ENCODE data around the gene BLOC1S1. TPM values are rescaled to one million over a fixed set of nuclear protein-coding genes. Genes with fewer than 3 reads are reported as not detected.
A peak's percentile ranks its signal among the peaks of the same experiment; 100 is the strongest.

BLOC1S1 gene
- total RNA-seq, 1 donor: 59.4 TPM

DNA sequence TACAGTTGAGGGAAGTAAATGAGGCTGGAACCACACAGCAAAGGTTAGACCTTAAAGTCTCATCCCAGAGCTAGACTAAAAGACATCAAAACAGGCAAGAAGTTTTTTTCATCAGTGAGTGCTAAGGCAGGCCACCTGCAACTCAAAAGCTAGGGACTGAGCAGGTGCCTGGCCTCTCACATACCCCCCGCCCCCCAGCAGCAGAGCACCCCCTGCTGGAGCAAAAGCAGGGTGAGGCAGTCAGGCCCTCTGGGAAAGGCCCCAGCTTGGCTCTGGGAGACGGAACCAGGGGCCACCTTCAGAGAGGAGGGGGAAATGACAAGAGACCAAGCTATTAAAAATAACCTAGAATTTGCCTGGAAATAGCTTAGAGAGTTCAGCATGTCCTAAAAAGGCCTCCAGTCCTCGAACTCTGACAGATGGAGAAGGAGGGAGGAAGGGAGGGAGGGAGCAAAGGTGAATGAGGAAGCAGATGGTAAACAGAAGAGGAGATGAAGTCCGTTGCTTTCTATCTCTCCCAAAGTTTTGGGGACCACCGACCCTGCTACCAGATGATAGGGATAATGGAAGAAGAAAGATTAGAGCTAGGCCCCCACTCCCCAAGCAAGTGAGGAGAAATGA is 10.0 kb upstream of the BLOC1S1 start:
- no peaks in the 10 kb centered on the region for H3K9me3 ChIP-seq (ENCODE audit: low read depth, low read length)
- H3K4me2 ChIP-seq (ENCODE audit: insufficient read depth, low read length): peak overlapping the region; percentile 76
- peaks cover 44% of the 10 kb centered on the region for H4K20me1 ChIP-seq (ENCODE audit: insufficient read depth, low read length)
- no peaks in the 10 kb centered on the region for H3K27me3 ChIP-seq (ENCODE audit: insufficient read depth, low read length)
- peak; percentile 60 for DNase-seq (ENCODE audit: insufficient read length, low spot score, missing footprints)
- no peak overlapping the region for H2AFZ ChIP-seq (ENCODE audit: low read length)
- H3K36me3 ChIP-seq (ENCODE audit: insufficient read depth, low read length): peaks cover 9% of the 10 kb centered on the region
- peak overlapping the region; percentile 73 for H3K4me3 ChIP-seq (ENCODE audit: insufficient read depth, low read length)
- H3K4me1 ChIP-seq (ENCODE audit: insufficient read depth, low read length): peaks cover 55% of the 10 kb centered on the region
- H3K27ac ChIP-seq (ENCODE audit: low read depth, low read length): peak overlapping the region; percentile 66
- TF ChIP-seq CTCF (IDR thresholded peaks at IDR 0.05; ENCODE audit: extremely low read depth, low read depth, low read length): peak; percentile 51
- H3K79me2 ChIP-seq (ENCODE audit: insufficient read depth, low read length): peaks cover 59% of the 10 kb centered on the region

DNA sequence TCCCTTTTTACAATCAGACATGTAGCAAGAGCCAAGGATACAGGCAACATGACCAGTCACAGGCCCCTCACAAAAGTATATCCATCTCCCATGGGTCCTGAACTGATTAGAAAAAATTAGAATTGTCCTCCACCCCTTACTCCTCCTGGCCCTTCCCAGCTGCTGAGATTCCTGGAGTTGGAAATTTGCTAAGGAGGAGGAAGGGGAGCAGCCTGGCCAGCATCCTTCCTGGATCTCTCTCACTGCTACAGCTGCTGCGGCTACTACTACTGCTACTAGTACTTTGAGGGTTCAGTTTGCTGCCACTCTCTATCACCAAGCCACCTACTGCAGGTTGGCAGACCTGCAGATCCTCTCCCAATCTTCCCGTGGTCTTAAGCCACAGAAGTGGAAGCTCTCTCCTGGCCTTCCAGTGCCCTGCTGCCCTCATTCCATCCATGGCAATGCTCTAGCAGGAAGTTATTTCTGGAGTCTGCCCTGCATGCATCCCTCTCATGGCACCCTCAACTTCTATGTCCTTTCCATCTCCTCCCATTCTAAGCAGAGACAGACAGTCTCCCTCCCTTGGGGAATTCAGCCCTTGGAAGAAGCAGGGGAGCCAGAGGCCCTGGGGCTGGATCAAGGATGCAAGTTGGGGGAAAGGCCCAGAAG is 9.2 kb upstream of the BLOC1S1 start:
- Histone ChIP-seq H3K4me1 (ENCODE audit: insufficient read depth, low read length) (peaks cover 54% of the 10 kb centered on the region), H3K27ac (ENCODE audit: low read depth, low read length) (peak overlapping the region; percentile 66), H3K79me2 (ENCODE audit: insufficient read depth, low read length) (peaks cover 53% of the 10 kb centered on the region), H3K9me3 (ENCODE audit: low read depth, low read length) (no peaks in the 10 kb centered on the region), H4K20me1 (ENCODE audit: insufficient read depth, low read length) (peaks cover 37% of the 10 kb centered on the region), H3K4me2 (ENCODE audit: insufficient read depth, low read length) (peak overlapping the region; percentile 76), H3K27me3 (ENCODE audit: insufficient read depth, low read length) (no peaks in the 10 kb centered on the region), H3K4me3 (ENCODE audit: insufficient read depth, low read length) (peak overlapping the region; percentile 73), H3K36me3 (ENCODE audit: insufficient read depth, low read length) (peaks cover 3% of the 10 kb centered on the region), H2AFZ (ENCODE audit: low read length) (no peak overlapping the region)
- TF ChIP-seq CTCF (IDR thresholded peaks at IDR 0.05; ENCODE audit: extremely low read depth, low read depth, low read length): no peak
- peak; percentile 67 for DNase-seq (ENCODE audit: insufficient read length, low spot score, missing footprints)

DNA sequence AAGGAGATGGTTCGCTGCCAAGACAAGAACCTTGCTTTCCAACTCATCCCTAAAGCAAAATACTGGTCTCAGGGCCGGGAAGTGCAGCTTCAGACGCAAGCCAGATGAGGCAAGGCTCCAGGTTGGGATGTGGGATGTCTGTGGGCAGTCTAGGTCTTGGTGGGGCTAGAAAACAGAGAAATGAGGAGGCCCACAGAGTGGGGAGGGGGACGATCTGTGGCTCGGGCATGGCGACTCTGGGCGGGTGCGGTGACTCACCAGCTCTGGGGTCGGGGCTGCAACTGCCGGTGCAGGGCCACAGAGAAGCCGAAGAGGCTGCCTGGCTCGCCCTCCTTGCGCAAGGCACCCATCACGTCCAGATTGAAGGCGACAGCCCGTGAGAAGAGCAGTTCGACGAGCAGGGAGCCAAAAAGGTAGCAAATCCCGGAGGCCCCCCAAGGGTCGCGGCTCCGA is 8.6 kb upstream of the BLOC1S1 start:
- peak; percentile 88 for DNase-seq (ENCODE audit: insufficient read length, low spot score, missing footprints)
- TF ChIP-seq CTCF (IDR thresholded peaks at IDR 0.05; ENCODE audit: extremely low read depth, low read depth, low read length): no peak
- Histone ChIP-seq H3K79me2 (ENCODE audit: insufficient read depth, low read length) (peaks cover 52% of the 10 kb centered on the region), H3K27ac (ENCODE audit: low read depth, low read length) (peak overlapping the region; percentile 21), H3K4me2 (ENCODE audit: insufficient read depth, low read length) (peak overlapping the region; percentile 76), H3K27me3 (ENCODE audit: insufficient read depth, low read length) (no peaks in the 10 kb centered on the region), H2AFZ (ENCODE audit: low read length) (peak overlapping the region; percentile 0), H3K4me1 (ENCODE audit: insufficient read depth, low read length) (peaks cover 59% of the 10 kb centered on the region), H3K4me3 (ENCODE audit: insufficient read depth, low read length) (peak overlapping the region; percentile 73), H3K9me3 (ENCODE audit: low read depth, low read length) (no peaks in the 10 kb centered on the region), H4K20me1 (ENCODE audit: insufficient read depth, low read length) (peaks cover 37% of the 10 kb centered on the region), H3K36me3 (ENCODE audit: insufficient read depth, low read length) (peaks cover 3% of the 10 kb centered on the region)

Data from osteoblast (primary cell).